Embryonic facial prominence (tissue), 1 donor: ENCODE measurements around the gene STMN3.

Experiments
- DNase-seq: peaks from one replicate; pipeline ENCODE4 v3.0.0-alpha.2; 2016; ENCODE audit errors: extremely low spot score

Gene STMN3

DNA sequence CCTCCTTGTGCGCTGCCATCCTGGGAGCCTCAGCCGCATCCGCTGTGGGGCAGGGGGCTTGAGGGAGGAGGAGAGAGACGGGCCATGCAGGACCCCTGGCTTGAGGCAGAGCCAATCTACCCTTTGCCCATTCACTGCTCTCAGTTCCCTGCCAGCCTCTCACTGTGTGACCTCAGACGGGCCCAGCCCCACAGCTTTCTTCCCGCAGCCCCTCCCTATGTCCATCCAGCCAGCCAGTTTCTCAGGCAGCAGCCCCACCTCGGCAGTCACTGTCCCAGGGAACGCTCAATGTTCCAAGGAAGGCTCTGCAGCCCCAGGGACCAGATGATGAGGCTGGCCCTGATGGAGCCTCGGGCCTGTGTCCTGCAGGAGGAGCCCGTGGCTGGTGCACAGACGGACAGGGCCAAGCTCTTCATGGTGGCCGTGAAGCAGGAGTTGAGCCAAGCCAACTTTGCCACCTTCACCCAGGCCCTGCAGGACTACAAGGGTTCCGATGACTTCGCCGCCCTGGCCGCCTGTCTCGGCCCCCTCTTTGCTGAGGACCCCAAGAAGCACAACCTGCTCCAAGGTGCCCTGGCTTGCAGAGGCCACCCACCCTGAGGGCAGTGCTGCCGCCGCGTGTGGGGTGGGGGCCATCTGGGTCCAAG is 39.3 kb upstream of the STMN3 start:
- DNase-seq: no peak

DNA sequence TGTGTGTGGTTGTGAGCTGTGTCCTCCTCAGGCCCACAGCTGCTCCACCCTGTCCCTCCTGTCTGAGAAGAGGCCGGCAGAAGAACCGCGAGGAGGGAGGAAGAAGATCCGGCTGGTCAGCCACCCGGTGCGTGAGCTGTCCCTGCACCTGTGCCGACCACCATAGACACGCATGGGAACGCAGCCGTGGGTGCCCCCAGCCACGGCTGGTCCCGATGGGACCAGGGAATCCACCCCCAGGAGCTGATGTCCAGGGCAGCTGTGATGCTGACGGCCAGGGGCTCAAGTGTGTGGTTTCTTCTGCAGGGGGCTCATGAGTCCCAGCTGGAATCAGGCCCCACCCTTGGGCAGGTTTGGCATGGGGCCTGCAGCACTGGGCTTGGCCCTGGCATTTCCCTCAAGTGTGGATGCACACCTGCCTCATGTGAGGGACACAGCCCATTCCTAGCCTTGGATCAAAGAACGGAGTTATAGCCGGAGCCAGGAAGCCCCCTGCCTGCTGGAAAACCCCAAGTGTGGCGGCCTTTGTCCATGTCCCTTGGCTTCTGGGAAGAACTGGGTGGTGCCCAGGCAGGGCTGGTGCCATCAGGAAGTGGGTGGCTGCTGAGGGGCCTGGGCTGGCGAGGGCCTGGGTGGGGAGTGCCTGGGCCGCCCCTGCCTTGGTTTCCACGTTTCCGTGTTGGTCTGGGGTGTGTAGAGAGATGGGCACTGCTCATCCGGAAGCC is 38.6 kb upstream of the STMN3 start:
- DNase-seq: no peak

DNA sequence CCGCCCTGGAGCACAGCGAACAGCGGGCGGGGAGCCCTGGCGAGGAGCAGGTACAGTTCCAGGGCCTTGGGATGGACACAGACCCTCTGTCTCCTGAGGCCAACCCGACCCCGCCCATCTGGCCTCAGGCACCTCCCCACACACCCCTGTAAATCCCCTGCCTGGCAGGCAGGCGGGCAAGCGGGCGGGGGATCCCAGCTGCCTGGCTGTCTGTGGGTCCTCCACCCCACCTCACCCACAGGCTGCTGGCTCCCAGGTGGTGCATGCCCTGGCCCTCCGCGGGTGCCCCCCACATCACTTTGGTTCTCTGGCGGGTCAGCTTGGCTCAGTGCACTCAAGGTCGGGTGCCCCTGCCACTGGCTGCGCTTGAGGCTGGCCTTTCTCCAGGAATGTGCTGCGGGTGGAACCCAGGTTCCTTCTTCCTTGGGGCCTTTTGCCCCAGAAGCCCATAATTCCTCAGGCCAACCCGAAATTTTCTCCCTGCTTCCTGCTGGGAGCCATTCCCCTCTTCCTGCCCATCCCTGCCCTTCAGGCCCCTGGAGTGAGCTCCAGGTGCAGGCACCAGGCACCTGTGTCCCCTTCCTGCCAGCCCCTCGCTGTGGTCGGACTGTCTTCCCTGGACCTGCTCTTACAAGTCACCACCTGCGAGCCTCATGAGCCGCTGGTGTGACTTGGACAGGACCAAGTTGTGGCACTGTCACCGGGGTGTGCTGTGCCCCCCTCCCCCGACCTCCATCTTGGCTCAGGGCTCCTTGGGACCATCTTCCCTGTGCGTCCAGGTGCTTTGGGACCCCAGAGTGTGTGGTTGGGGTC is 37.9 kb upstream of the STMN3 start:
- no peak for DNase-seq

DNA sequence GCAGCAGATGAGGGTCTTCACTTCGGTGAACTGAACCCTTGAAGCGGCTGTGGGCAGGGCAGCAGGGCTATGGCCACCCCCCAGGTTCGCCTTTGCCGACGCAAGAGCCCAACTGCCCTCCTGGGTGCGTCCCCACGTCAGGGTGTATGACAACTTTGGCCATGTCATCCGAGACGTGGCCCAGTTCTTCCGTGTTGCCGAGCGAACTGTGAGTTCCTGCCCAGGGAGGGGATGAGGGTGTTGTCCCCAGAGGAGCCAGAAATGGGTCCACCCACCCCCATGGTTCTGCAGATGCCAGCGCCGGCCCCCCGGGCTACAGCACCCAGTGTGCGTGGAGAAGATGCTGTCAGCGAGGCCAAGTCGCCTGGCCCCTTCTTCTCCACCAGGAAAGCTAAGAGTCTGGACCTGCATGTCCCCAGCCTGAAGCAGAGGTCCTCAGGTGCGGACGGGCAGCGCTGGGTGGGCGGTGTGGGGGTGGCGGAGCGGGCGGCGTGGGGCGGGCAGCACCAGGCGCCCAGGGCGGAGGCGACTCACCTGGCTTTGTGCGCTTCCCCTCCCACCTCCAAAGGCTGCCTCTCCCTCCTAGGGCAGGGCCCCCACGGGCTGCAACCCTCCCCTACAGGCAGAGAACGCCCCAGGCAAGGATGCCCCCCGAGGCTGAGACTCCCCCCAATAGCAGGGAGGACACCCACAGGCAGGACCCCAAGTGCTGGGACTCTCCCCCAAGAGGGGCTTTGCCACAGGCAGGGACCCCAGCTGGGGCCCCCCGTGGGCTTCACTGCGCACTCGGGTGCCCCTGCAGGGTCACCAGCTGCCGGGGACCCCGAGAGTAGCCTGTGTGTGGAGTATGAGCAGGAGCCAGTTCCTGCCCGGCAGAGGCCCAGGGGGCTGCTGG is 37.0 kb upstream of the STMN3 start:
- no peak for DNase-seq

DNA sequence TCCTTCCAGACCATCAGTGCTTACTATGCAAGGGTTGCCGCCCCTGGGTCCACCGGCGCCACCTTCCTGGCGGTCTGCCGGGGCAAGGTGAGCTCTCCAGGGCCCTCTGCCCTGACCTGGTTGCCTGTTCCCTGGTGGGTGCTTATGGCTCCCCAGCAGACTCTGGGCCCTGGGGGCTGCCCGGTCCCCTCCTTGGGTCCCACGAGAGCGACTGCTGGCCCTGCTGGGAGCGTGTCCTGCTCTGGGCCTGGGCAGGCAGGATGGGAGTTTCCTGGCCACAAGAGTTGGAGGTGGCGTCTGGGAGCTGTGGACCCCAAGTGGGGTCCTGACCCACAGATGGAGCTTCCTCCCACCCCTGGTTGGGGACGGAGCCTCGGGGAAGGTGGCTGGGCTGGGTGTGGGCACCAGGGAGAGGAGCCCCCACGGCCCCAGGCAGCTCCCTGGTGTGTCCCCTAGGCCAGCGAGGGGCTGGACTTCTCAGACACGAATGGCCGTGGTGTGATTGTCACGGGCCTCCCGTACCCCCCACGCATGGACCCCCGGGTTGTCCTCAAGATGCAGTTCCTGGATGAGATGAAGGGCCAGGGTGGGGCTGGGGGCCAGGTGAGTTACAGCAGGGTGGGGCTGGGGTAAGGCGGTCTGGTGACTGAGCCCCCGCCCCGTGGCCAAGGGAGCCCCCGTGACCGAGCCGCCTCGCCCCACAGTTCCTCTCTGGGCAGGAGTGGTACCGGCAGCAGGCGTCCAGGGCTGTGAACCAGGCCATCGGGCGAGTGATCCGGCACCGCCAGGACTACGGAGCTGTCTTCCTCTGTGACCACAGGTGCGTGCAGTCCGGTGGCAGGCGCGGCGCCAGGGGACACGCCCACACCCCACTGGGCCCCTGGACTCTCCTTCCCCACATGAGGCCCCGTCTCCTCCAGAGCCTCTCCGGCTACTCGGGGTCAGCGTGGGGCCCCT is 36.1 kb upstream of the STMN3 start:
- DNase-seq: no peak

DNA sequence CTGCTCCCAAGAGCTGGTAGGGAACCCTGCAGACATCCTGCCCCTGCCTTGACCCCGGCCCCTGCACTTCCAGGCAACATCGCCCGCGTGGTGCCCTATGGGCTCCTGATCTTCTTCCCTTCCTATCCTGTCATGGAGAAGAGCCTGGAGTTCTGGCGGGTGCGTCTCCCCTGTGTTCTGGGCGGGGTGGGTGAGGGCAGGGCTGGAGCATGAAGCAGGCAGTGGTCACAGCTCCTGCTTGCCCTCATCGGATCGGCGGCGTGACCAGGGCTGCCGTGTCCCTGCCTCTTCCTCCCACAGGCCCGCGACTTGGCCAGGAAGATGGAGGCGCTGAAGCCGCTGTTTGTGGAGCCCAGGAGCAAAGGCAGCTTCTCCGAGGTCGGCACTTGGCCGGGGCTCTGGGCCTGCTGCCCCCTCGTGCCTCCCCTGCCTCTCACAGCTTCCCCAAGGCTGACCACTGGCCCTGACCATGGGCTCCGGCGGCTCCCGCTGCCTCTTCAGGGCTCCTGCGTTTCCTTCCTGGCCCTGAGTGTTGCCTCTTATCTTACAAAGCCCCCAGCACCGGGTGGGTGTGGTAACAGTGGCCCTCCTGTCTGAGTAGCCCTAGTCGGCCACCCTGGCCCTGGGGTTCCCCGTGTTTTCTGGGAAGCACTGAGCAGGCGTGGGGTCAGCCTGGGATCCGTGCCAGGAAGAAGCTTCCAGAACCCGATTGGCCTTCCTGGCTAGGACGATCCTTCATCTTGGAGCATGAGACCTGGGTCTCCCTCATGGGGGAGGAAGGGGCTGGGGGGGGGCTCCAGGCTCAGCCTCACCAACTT is 35.2 kb upstream of the STMN3 start:
- no peak for DNase-seq

DNA sequence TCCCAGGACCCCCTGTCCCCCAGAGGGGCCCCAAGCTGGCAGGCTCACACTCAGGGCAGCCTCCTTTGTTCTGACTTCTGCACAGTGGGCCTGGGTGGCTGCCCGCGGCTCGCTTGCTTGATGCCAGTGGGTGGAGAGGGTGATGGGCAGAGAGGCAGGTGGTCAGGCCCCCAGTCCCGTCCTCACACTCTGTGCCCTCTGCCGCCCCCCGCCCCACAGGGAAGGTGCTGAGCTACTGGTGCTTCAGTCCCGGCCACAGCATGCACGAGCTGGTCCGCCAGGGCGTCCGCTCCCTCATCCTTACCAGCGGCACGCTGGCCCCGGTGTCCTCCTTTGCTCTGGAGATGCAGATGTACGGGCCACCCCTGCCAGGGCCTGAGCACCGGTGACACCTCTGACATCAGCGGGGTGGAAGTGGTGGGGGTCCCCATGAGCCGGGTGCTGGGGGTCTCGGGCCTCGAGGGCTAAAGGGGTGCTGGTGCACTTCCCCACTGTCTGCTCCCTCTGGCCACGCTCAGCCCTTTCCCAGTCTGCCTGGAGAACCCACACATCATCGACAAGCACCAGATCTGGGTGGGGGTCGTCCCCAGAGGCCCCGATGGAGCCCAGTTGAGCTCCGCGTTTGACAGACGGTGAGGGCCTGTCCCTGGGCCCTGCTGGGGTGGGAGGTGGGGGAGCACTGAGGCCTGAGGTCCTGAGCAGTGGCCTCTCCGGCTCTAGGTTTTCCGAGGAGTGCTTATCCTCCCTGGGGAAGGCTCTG is 34.4 kb upstream of the STMN3 start:
- no peak for DNase-seq

DNA sequence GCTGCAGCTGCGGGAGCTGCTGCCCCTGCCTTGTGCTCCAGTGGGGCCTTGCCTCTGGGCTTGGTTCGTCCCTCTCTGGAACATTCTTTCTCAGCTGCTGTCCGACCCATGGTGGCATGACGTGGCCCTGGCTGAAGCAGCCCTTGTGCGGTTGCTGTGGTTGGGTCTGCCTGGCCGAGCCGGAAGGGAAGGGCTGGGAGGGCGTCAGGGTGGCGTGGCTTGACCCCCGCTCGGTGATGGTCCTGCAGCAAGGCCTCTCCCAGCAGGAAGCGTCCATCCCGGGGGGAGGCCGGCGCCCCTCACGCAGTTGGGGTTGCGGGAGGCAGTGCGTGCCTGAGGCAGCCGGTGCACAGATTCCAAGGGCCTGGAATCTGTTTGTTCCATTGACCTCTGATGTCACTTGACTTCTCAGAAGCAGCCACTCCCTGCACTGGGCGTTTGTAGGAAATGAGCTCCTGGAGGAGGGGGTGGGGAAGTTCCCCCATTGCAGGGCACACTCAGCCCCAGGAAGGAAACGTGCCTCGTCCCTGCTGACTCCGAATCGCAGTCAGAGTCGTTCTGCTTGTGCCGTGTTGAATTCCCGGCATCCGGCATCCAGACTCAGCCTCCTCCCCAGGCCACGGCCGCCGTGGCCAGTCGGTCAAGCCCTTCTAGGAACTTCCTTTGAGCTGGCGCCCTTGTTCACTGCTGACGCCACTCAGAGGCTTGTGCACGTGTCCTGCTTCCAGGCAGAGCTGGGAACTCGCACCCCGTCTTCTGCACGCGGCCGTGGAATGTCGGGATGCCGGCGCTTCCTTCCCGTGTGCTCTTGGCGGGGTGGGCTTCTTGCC is 33.5 kb upstream of the STMN3 start:
- DNase-seq: no peak

DNA sequence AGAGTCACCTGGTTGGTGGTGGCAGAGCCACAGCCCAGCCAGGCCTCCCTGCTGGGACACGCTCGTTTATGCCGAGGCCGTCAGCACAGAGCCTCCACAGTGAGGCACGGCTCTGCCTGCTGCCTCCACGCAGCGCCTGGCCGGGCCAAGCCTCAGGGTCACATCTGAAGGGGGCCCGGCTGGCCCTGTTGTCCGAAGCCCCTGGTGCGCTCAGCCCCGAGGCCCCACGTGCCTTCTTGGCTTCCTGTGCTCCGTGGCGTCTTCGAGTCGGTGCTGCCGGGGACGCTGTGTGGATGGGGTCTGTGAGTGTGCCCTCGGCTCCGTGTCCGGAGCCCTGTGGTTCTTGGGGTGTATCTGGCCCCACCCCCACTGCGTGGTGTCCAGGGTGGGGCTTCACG is 32.9 kb upstream of the STMN3 start:
- no peak for DNase-seq

DNA sequence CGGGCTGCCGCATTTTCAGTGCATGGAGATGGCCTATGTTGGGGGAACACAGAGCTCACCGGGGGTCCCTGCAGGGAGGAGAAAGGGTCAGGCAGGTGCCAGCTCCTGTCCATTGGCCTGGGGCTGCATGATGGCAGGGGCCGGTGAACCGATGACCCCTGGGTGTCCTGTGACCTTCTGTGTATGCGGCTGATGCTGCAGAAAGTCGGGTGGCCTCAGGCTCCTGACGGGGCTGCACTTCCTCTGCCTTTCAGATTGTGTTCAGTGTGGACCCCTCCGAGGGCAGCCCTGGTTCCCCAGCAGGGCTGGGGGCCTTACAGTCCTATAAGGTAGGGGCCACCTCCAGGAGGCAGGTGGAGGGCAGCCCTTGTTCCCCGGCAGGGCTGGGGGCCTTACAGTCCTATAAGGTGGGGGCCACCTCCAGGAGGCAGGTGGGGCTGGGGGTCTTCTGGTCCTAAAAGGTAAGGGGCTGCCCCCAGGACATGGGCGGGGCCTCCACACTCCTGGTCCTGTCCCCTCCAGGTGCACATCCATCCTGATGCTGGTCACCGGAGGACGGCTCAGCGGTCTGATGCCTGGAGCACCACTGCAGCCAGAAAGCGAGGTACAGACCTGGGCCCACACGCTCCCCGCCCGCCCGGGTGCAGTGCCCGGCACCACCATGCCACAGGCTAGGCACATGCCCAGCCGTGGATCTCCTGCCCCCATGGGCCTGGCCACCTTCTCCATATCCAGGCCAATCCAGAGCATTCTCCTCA is 32.2 kb upstream of the STMN3 start:
- no peak for DNase-seq

DNA sequence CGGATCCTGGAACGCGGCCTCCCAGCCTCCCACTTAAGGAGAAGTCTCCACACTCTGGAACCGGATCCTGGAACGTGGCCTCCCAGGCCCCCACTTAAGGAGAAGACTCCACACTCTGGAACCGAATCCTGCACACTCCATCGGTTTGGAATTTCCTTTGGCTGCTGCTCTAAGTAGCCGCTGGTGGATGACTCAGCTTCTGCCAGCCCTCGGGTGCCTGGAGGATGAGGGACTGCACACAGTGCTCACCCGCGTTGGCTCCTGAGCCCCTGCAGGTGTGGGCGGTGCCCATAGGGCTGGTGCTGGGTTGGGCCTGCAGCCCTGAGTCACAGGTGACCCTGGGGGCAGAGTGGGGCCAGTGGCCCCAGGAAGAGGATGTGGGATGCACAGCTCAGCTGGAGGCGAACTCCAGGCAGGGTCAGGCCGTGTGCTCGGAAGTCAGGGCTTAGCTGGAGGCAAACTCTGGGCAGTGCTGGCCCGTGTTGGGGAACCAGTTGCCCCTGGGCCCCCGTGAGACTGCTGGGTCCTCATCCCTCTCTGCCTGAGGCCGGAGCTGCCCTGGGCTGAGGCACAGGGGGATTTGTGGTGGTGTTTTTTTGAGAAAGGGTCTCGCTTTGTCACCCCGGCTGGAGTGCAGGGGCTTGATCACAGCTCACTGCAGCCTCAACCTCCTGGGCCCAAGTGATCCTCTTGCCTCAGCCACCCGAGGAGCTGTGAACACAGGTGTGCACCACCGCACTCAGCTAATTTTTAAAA is 29.3 kb upstream of the STMN3 start:
- no peak for DNase-seq

DNA sequence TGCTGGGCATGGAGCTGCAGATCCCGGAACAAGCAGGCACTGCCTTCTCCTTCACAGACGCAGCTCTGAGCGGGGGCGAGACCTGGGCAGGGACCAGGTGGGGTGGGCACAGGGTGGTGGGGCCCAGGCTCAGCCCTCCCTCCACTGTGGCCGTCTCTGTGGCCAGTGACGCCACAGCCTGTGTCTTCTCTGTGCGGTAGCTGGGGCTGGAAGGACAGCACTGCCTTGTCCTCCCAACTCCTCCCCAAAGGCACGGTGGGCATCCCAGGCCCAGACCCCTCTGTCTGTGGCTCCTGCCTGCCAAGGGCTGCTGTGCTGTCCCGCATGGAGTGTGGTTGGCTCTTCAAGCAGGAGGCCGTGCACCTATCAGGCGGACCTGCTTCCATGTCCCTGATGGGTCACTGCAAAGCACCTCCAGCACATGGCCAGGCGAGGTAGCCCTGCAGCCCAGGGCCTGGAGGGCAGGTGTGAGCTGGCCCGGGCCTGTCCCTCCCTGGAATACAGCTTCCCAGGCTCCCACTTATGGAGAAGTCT is 28.5 kb upstream of the STMN3 start:
- DNase-seq: no peak

DNA sequence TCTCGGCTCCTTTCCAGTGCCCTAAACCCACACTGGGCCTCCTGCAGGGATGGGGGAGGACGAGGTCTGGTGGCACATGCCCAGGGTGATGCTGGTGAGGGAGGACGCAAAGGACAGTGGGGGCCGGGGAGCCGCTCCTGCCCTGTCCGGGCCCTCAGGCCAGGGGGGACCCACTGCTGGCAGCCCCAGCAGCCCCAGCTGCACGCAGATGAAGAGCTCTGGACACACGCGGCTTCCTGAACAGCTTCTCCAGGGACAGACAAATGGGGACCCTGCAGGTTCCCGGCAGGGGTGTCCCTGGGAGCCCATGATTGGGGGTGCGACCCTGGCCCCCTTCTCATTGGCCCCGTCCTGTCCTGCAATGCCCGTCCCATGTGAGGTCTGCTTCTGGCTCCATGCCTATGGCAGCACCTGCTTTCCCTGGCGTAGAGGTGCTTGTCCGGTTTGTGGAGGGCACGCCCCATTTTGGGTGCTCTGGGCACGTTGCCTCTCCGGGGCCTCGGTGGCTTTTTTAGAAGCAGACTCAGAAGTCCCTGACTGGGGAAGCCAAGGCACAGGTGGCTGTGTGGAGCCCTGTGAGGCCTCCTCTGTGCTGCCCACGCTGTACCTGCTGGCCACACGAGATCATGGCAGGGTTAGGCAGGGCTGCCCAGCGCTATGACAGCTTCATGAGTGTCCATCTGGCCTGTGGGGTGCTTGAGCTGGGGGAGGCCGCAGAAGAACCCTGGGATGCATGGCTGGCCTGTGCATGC is 27.8 kb upstream of the STMN3 start:
- no peak for DNase-seq

DNA sequence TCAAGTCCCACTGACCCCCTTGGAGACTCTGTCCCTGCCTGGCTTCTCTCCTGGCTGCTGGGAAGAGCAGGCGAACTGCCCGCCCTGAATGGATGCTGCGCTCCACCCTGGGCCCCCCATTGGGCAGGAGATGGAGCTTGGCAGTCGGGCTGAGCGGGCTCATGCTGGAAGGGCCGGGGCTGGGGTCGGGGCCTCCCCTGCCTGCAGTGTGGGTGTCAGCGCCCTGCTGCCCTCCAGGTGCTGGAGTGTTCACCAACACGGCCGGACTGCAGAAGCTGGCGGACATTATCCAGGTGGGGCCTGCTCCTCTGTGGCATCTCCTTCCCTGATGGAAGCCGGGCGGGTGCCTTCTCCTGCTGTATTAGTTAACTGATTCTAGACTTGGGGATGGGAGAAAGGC is 27.2 kb upstream of the STMN3 start:
- no peak for DNase-seq

DNA sequence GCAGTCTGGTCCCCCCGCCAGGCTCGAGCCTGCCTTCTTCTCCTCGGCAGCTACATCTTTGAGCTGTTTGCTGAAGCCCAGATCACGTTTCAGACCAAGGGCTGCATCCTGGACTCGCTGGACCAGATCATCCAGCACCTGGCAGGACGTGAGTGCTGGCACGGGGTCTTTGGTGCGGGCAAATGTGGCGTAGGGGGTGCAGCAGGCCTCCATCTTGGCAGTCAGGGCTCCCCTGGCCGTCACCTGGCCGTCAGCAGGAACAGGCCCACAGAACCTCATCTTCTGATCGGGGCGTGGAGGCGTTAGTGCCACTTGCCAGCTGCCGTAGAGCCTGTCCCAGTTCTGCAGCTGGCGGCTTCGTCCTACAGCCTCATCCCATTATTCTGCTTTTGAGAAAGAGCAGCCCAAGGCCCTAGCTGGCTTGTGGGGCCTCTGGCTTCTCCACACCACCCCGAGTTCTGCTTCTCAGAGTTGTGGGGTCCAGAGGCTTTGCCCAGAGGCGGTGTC is 26.6 kb upstream of the STMN3 start:
- DNase-seq: no peak
